Stimulated activated CD8-positive, alpha-beta memory T cell treated with anti-CD3 and anti-CD28 coated beads, Interleukin-4, amount 100 ng/mL, for 48 hours (primary cell): ENCODE measurements around the gene MARK1.

Experiments used
- DNase-seq: peaks from one replicate; pipeline ENCODE4 v3.0.0-alpha.2; 2020

The MARK1 gene

DNA sequence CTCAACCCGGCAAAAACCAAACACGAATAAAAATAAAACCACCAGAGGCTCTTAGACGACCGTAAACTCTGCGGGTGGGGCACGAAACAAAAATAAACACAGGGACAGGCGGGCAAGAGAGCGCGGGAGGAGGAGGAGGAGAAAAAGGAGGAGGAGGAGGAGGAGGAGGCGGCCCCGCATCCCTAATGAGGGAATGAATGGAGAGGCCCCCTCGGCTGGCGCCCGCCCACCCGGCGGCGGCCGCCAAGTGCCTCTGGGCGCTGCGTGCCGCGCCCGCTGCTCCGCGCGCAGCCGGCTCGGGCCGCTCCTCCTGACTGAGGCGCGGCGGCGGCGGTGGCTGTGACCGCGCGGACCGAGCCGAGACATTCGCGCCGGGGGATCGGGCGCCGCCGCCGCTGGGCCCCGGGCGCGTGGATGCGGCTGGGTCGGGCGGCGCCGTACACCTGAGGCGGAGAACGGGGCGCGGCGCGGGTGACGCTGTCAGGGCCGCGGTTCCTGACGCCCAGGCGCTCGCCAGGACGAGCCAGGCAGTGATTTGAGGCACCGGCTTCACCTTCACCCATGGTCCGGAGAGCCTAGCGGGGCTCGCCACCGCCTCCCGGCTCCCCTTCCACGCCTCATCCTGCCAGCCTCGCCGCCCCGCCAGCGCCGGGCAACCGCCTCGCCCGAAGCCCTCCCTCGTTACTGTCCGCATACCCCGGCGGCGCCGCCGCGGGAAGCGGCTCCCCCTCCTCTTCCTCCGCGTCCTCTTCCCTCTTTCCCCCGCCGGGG, at the start of gene MARK1:
Gene MARK1 (plus strand): TSS at position 229 of the 771 bp plus-strand sequence. CDS start 687 bp downstream, outside the sequence.
- peak; percentile 32 for DNase-seq

DNA sequence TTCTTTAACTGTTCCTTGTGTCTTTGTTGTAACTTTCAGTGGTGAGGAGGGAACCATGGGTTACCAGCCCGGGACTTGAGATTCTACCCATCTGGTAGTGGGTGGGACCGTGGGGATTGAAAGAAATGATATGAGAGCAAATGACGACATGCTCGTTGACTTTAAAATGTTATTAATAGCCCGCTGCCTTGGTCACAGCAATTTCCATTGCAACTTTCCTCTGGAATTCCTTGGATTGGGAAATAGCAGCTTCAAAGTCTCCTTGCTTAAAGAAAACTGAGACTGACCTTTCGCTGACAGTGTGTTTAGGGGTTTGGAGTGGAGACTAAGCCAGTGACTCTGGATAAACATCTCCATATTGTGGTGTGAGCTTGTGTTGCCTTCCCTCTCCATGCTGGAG, 44.2 kb upstream of the MARK1 start:
- no peak for DNase-seq

DNA sequence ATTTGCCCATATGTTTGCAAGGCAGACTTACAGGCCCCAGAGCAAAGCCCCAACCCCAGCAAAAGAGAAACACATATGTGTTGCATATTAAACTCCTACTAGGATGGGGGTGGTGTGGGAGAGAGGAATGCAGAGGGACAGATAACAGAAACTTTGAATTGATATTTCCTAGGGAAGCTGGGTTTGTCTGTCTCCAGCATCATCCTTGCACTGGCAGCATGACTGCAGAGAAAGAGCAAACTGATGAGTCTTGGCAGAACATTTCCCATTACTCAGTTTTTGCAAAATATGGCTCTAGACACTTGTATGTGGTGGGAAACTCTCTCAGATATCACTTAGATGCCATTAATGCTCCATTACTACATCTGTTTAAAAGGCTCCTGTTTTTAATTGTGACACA, 43.8 kb upstream of the MARK1 start:
- DNase-seq = no peak

DNA sequence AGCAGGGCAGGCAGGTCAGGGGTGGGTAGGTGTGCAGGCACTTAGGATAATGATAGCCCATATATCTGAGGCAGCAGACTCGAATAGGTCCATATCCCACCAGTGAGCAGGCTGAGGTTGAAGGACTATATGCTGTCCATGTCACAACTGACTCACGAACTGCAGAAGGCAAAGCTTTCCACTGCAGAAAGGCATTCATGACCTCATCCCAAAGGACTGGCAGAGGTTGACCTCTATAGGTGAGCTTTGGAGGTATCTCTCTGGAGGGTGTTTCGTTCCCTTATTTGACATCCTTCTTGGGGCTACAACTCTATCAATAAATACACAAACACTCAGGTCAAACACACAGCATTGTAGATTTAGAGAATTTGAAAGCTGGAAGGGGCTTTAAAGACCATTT, 42.8 kb upstream of the MARK1 start:
- DNase-seq = no peak

DNA sequence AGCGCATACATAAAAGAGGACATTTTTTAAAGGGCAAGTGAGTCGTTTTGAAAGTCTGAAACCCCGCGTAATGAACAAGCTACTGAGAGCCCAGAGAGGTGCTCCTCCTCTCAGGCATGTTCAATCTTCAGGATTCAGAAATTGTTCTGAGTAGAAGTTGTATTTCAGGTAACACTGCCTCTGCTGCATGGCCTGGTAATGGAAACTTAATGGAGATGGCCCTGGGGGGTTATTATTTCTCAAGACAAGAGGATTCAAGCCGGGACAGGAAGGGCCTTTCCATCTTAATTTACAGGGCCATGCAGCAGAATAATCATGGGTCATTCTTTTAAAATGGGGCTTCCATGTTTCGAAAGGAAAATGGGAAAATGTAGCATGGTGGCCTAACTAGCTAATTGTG, 42.1 kb upstream of the MARK1 start:
- DNase-seq = no peak

DNA sequence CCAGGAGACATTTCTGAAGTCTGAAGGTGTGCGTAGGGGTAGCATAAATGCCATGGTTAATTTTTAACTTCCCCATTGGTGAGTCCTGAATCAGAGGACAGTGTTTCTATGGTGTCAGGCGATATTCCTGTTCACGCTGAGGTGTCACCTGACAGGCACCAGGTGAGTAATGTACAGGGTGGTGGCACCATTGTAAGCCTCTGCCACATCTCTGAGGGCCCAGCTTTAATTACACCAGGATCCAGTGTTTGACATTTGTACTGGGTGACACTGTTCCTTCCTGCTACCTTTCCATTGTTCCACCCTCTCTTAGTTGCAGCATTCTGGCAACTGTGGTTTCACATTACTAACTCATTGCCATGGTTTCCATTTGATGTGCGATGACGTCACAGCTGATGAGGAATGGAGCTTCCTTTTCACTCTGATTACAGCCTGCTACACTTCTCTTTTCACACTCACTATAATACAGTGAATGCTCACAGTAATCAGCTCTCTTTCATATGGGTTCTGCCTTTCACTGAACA, 40.6 kb upstream of the MARK1 start:
- DNase-seq = peak; percentile 45

DNA sequence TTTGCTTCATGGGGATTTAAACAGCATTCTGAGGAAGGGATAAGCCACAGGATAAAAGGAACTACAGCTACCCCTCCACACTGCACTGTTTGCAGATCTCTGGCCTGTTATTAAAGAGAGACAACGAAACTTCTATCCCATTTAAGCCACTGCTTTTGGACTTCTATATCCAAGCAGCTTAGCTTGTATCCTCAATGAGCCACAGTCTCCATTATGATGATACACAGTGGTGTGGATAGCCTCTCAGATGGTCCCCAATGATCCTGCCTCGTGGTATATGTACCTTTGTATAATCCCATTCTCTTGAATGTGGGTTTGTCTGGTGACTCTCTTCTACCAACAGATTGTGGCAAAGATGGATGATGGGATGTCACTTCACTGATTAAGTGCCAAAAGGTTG, 36.0 kb upstream of the MARK1 start:
- DNase-seq = no peak

DNA sequence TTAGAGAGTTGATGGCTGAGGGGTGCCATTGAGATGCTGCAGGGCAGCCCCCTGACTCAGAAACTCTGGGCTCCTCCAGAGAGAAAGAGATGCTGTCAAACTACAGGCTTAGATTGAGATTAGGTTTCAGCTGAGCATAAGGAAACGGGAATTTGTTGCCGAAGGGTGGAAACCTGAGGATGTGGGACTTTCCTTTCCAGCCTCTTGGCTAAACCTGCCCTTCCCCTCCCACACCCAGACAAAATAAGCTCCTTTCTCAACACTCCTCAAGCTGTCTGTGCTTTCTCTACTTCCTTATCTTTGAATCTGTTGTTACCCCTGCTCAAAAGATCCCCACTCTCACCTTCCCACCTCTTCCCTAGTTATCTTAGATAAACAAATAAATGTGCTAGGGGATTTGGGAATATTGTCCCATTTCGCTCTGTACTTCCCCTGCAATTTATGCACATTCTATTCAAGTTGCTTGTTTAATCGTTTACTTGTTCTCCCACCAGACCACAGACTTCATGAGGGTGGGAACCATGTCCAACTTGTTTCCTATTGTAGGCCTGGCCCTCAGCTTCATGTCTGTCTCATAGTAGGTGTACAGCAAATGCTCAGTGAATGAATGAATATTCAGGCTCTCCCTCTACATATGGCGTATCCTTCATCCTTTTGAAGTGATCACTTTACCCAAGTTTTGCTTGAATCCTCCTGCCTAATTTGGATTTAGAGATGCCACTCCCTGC, 30.6 kb upstream of the MARK1 start:
- DNase-seq = no peak

DNA sequence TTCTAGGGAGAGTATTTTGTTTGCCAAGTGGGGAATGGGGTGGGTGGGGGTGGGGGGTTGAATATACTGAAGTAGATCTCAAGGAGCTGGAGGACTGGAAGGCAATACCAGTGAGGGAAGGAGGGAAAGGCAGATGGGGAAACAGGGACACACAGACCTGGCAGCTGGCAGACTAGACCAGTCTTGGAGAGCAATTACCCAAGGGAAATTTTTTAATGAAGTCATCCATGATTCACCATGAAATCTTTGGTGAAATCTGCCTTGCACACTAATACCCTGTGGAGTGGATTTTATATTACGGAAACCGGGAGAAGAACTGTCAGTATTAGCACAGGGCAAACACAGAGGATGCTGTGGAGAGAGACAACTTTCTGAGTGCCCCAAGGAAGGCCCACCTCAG, 29.7 kb upstream of the MARK1 start:
- no peak for DNase-seq

DNA sequence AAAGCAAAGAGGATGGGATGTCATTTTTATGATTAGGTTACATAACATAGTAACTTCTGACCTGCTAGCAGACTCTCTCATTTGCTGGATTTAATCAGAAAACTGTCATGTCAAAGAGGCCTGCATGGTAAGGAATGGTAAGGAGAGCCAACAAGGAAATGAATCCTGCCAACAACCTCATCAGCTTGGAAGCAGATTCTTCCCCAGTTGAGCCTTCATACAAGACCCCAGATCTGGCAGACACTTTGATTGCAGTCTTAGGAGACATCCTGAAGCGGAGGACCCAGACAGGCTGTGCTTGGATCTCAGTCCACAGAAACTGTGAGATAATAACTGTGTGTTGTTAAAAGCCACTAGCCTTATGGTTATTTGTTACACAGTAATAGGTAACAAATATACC, 27.6 kb upstream of the MARK1 start:
- DNase-seq = no peak

DNA sequence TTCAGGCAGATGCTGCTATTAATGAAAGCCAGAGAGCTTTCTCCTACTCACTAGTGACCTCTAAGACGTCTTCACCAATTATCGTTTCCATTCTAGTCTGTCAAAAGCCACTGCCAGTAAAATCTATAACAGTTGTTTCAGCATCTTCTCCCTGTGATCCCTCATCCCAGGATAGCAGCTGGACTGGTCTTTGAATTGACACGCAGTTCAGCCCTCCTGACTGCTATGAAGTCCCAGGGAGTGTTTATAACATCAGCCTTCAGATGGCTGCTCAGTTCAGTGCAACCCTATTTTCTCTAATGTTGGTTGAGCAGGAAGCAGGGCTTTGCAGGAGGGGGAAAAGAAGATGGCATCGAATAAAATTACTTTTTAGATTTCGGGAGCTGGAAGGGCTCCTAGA, 23.6 kb upstream of the MARK1 start:
- DNase-seq = no peak

DNA sequence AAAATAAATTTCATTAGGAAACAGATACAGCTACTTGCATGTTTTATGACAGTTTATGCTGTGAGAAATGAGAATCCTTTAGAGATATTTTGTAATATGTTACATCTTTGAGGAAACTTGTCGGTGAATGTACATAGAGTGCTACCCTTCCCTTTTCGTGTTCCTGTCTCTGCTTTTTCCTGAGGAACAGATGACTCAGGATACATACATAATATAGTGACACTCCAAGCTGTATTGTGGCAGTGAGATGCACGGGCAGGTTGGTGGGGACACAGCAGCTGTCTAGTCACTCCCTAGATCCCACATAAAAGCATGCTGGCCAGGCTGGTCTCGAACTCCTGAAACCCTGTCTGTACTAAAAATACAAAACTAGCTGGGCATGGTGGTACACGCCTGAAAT, 20.9 kb upstream of the MARK1 start:
- no peak for DNase-seq

DNA sequence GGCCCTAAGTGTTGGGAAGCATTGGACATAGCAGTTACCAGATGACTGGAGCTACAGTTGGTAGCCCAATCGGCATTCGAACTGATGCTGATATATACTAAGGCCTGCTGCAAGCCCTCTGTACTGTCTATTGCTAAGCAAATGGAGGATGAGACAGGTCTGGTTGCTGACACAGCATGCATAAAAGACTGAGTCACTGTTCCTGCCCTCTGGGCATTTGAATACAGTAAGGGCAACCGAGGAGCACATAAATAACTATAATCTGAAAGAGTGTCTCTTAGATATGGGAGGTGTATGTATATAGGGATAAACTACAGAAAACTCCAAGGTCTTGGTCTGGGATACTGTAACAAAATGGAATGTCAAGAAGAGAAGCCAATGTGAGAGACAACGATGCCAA, 16.8 kb upstream of the MARK1 start:
- DNase-seq = no peak

DNA sequence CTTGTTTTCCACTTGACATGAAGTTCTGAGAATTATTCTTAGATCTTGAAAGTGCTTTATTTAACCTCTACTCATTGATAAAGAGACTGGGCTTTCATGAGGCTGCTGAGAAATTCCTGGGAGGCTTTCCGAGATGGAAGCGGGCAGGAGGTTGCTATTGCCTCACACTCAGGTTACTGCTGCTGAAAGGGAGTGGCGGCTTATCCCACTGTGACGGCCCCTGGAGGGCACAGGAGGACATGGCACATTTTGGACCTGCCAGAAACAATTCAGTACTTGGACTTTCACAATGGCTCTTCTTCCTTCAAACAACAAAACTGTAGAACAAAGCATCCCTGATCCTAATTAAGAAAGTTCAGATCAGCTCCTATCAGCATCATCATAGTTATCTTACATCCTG, 16.2 kb upstream of the MARK1 start:
- no peak for DNase-seq

DNA sequence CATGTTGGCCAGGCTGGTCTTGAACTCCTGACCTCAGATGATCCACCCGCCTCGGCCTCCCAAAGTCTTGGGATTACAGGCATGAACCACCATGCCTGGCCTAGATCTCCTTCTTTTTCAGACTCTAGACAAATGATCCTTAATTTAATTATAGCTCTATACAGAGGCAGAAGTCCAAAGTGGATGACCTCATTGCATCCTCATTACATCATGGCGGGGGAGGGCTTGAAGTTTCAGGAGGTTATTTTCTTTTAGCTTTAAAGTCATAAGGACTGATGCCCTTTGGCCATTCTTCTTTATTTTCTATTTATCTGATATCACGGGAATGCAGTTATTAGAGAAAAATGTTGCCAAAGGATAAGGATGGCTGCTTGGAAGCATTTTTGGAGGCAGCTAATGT, 14.1 kb upstream of the MARK1 start:
- DNase-seq = no peak

DNA sequence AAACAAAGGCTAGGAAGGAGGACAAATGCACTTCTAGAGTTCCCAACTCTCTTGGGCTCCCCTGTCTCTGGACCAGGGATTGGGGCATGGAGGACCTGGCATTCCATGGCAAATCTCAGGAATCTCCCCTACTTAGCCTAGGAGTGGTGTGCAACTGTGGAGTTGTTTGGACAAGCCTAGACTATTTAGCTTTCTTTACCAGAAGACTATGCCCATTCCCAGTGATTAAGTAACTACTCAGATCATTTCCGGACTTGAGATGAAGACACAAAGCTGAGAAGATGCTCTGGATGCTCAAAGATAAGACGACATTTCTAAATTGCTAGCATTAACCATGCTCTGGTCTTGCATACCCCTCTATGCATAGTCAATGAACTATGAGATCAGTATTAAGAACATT, 13.7 kb upstream of the MARK1 start:
- DNase-seq = no peak

DNA sequence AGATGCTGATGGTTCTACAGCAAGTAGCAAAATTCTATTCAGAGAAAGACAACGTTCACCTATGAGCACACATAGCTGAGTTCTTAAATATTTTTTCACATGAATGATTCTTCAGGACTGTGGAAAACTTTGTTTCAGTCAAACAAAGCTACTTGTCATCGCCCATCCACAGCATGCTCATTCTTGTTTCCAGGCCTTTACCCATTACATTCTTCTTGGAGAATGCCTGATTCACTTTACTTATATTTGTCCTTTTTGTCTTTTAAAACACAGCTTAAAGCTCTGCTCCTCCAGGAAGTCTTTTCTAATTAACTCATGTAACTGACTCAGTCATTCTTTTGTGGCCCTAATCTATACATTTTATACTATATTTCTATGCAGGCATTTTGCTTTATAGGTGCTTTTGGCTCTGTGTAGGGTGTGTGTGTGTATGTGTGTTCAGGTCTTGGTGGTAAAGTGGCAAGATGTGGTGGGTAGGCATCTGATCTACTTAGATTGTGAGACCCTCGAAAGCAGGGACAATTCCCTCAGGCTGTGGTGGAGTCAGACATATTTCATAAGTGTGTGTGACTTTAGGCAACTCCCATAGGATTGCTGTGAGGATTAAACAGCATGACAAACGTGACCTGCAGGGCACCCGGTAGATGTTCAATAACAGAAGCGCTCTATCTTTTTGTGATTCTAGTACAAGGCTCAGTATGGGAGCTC, 11.8 kb upstream of the MARK1 start:
- no peak for DNase-seq

DNA sequence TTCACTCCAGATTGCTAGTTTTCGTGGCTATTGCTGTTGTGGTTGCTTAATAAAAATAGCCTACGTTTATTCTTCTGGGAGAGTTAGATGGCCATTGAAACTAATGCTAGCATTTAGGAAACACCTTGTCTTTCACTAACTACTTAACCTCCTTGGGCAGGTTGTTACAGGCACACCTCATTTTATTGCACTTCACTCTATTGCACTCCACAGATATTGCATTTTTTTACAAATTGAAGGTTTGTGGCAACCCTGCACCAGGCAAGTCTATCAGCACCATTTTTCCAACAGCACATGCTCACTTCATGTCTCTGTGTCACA, 11.3 kb upstream of the MARK1 start:
- DNase-seq = no peak

DNA sequence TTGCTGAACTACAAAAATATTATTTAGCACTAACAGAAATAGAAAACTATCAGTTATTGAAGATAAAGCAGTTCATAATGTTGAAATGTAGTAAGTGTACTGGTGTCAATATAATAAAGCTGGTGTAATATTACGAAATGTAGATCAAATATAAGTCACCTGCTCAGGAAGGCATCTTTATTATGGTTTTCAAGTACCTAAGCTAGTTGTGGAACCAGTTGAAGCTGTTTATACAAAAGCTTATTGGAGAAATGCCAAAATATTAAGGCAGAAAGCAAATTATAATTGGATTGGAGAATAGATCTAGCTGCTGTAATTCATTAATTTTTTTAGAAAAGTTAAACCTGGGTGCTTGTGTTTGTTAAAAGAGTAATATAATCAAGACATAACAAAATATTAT, 6.2 kb upstream of the MARK1 start:
- DNase-seq = no peak

DNA sequence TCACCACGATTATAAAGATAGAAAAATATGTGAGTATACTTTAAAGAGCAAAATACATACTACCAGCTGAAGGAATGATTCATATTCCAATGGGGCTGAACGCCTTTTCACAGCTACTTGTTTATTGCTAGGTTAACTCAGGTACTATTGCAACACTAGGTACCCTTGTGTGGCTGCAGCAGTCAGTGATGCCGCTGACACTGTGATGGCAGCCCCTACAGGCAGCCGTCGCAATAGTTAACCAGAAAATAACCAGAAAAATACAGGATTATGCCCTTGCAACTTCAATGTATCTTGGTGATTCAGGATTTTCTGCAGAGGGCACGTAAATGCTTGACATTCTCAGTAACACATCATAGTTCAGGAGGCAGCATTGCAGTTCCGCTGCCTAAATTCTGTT, 1.6 kb upstream of the MARK1 start:
- DNase-seq = no peak

DNA sequence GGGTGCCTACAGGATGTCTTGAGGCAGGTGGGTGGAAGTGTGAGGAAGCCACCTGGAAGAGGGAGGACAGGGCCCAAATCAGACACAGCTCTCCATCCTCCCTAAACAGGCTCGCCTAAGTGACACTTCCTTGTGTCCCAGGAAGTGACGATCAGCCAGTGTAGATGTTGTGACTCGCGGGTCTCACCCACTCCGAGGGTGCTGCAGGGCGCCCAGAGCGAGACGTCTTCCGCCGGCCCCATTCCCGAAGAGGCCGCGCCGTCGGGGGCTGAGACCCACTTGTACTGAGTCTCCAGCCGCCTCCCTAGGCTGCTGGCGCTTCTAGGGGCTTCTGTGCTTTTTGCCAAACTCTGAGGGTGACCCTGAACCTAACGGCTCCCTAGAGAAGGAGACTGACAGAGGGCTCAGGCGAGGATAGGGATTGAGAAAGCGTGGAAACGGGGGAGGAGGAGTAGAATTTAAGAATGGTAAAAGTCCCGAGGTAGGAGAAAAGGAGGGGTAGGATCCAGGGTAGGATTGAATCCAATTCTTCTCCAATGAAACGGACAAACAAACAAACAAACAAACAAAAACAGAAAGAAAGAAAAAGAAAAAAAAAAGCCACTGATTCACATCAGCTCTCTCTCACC, 543 bp upstream of the MARK1 start:
- peak; percentile 28 for DNase-seq

DNA sequence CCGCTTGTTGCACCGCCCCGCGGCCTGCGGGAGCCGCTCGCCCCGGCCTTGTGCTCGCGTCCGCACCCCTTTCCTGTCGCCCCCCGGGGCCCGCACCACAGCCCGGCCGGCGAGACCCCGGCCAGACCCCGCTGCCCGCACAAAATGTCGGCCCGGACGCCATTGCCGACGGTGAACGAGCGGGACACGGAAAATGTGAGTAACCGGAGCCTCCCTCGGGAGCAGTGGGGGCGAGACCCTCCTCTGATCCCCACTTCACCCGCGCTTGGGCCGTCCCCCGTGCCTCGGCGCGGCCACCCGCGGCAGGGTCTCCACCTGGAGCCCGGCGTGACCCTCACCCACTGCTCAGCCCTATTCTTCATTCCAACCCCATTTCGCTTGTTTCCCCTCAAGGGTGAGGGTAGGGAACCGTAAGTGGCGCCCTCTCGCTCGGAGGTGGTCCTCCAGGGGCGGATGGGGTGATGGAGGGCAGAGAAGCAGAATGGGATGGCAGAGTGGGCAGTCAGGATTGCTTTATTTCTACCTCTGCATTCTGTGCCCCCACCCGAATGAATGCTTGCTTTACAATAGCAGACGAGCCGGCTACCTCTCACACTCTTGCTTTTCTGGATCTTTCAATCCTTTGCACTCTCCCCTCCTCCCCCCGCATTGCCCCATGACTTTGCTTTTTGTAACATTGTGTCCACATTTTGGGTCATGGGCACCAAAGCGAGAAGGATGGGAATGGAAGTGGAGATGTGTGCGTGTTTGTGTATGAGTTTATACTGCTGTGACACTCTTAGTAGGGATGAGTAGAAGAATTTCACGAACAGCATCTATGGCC, 954 bp downstream of the MARK1 start:
- DNase-seq = no peak
